ENCODE results near the gene MYH14.
"Not testable (repeated sequence)": the region's sequence is repeated elsewhere in the genome, so short reads cannot be mapped to it uniquely, and the experiment has no call there.

Gene MYH14

GRCh38 chr19:50328224-50328872, 124.9 kb downstream of the MYH14 start:
- no peaks in the 10 kb centered on the region for H3K36me3 Mint-ChIP-seq (ENCODE audit: low read depth)
- H3K4me3 Mint-ChIP-seq, result peak overlapping the region in 1 of 3 experiments; percentile 31
- H3K27me3 Mint-ChIP-seq (ENCODE audit: low read depth), result peaks cover 43% of the 10 kb centered on the region
- peaks cover 54% of the 10 kb centered on the region for H3K4me1 Mint-ChIP-seq
- no peaks in the 10 kb centered on the region for H3K9me3 Mint-ChIP-seq
- TF ChIP-seq CTCF (IDR thresholded peaks at IDR 0.05; ENCODE audit: unreplicated experiment in 3 of 3), result peak in 1 of 3 experiments; percentile 14
- no peak overlapping the region for H3K27ac Mint-ChIP-seq

DNA sequence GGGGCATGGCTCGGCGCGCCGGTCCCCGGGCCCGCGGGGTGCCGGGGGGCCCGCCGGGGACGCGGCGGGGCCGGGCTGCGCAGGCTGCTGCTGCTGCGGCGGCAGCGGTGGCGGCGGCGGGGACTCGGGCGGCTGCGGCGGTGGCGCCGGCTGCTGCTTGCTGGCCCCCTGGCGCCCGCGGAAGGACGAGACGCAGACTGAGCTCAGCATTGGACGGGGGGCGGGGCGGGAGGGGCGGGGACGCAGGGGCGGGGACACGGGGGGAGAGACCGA, 125.4 kb downstream of the MYH14 start:
- Mint-ChIP-seq H3K27me3 (ENCODE audit: low read depth) (peaks cover 43% of the 10 kb centered on the region), H3K27ac (peak overlapping the region in 2 of 3 experiments; percentile 98), H3K4me3 (peak overlapping the region; percentile 91 to 94 (median 93)), H3K4me1 (peaks cover 59% of the 10 kb centered on the region), H3K9me3 (peaks cover 4% of the 10 kb centered on the region), H3K36me3 (ENCODE audit: low read depth) (no peaks in the 10 kb centered on the region)
- TF ChIP-seq CTCF (IDR thresholded peaks at IDR 0.05; ENCODE audit: unreplicated experiment in 3 of 3), result no peak

- H3K27me3 Mint-ChIP-seq (ENCODE audit: low read depth), result peaks cover 43% of the 10 kb centered on the region
- no peaks in the 10 kb centered on the region for H3K36me3 Mint-ChIP-seq (ENCODE audit: low read depth)
- peak within 1 kb of the TSS; percentile 91 to 98 (median 98) for H3K27ac Mint-ChIP-seq
- peak in 1 of 3 experiments; percentile 6 for TF ChIP-seq CTCF (IDR thresholded peaks at IDR 0.05; ENCODE audit: unreplicated experiment in 3 of 3)
- peaks cover 60% of the 10 kb centered on the region for H3K4me1 Mint-ChIP-seq
- H3K9me3 Mint-ChIP-seq, result peaks cover 4% of the 10 kb centered on the region
- peak within 1 kb of the TSS; percentile 91 to 94 (median 93) for H3K4me3 Mint-ChIP-seq
These were observed 125.9 kb downstream of the MYH14 start, which contains the start of gene KCNC3 for GRCh38 chr19:50329146-50329925. Gene KCNC3, minus strand, starts transcription at chr19:50329377. Its CDS starts 295 bp downstream, at chr19:50329082.

GRCh38 chr19:50329926-50330294, 126.5 kb downstream of the MYH14 start:
- not testable (repeated sequence) for H3K36me3 Mint-ChIP-seq (ENCODE audit: low read depth); H3K9me3 Mint-ChIP-seq
- Mint-ChIP-seq H3K27ac (peak overlapping the region; percentile 91 to 98 (median 98)), H3K4me1 (peaks cover 55% of the 10 kb centered on the region), H3K4me3 (peak overlapping the region; percentile 91 to 94 (median 93)), H3K27me3 (ENCODE audit: low read depth) (peaks cover 39% of the 10 kb centered on the region)

- peaks cover 10% of the 10 kb centered on the region for H3K9me3 Mint-ChIP-seq
- peaks cover 38% of the 10 kb centered on the region for H3K27me3 Mint-ChIP-seq (ENCODE audit: low read depth)
- peaks cover 55% of the 10 kb centered on the region for H3K4me1 Mint-ChIP-seq
- peak overlapping the region; percentile 91 to 100 (median 98) for H3K27ac Mint-ChIP-seq
- H3K36me3 Mint-ChIP-seq (ENCODE audit: low read depth), result no peaks in the 10 kb centered on the region
- peak overlapping the region; percentile 92 to 94 (median 93) for H3K4me3 Mint-ChIP-seq
- TF ChIP-seq CTCF (IDR thresholded peaks at IDR 0.05; ENCODE audit: unreplicated experiment in 3 of 3), result no peak
These were observed 127.1 kb downstream of the MYH14 start for GRCh38 chr19:50330365-50331078.
